Activated naive CD4-positive, alpha-beta T cell treated with Interleukin-2 at 50 U/mL for 16 hours (primary cell): ENCODE data around the gene PTCH1.

Experiments
- DNase-seq: peaks from one replicate; pipeline ENCODE4 v3.0.0-alpha.2; 2020

Gene PTCH1

DNA sequence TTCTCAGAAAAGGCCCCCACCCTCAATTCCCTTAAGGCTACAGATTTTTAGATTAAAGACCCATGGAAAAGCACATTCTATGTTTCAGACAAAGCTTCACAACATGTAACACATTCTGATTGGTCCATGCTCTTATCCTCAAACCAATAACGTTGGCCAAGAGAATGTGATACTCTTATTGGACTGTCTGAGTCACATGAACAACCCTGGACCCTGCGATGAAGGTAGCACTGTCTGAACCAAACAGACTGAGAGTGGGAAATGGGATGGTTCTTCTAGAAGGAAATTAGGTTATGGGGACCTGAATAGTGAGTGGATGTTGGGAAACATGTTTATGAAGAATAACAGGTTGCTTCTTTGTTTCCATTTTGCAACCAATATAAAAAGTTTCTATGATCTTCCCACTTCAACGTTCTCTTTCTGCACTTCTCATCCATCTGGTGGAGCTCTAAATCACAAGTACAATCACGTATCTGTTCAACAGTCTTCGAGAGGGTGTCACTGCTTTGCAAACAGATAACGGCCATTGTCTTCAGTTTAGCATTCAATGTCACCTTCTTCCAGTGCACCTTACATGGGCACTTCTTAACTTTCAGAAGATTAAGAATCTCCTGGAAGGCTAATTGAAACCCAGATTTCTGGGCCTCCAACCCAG lies 81.6 kb downstream of the PTCH1 start:
- DNase-seq = no peak

DNA sequence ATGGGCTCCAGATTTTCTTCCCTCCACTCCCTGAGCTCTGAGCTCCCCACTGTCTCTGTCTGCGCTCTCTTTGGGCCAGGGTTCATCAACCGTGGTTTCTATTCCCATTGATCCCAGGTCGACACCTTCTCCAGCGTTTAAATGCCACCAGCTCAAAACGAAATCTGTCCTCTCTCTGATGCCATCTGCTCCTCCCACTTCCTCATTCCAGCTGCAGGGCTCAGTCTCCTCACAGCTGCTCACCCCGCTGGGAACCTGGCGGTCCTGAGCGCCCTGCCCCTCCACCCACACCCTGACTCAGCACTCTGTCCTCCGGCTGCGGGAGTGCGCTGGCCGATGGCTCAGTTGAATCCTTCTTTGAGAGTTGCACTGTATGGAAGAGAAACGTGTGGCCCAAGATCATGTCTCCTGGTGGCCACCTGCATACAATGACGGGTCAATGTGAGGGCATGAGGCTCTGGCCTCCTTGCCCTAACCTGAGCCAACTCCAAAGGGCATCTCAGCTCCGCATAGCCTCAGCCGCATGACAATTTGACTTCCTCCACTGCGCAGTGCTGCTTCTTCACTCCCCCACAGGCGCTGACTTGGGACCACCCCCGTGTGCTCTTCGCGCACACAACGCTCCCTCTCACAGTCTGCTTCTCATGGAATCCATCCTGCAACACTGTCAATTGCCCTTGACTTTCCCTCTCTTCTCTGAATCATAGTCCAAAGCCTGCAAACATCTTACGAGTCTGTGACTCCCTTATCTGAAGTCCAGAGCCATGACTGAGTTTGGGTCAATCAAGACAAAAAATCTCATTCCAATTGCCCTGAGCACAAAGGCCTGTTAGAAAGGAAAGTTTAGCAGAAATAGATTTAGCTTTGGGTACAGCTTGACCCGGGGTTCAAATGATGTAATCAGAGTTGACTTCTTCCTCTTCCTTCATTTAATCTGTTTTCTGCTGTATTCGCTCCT lies 82.4 kb downstream of the PTCH1 start:
- DNase-seq = no peak

DNA sequence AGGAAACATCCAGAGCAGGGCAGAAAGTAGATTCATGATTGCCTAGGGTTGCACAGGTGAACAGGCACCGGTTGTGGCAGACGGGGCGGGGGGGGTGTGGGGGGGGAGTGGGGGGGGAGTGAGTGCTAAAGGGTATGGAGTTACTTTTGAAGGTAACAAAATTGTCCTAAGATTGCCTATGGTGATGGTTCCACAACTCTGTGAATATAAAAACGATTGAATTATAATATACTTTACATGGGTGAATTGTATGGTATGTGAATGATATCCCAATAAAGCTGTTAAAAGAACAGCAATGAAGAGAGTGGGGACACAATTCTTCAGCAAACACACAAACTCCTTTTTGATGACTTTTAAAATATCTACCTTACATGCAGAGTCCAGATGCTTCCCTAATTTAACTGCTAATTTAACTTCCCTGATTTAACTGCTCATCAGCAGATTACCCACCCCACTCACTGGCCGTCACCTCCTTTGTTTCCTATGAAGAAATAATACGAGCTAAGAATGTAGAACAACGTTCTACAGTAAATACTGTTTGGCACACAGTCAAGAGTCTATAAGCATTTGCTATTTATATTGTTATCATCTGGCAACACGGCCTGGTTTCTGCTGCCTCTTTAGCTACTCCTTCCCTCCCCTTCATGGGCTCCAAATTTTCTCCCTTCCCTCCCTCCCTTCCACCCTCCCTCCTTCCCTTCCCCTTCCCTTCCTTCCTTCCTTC lies 83.5 kb downstream of the PTCH1 start:
- no peak for DNase-seq

GRCh38 chr9:95431286-95431685 lies 85.5 kb downstream of the PTCH1 start:
- DNase-seq = no peak

GRCh38 chr9:95429948-95430620 lies 86.7 kb downstream of the PTCH1 start:
- DNase-seq = no peak

GRCh38 chr9:95429096-95429495 lies 87.7 kb downstream of the PTCH1 start:
- DNase-seq = no peak

GRCh38 chr9:95425910-95426551 lies 90.7 kb downstream of the PTCH1 start:
- DNase-seq = no peak

GRCh38 chr9:95422650-95423049 lies 94.1 kb downstream of the PTCH1 start:
- no peak for DNase-seq

- DNase-seq = no peak
These were observed 96.3 kb downstream of the PTCH1 start for GRCh38 chr9:95420518-95420917.

DNA sequence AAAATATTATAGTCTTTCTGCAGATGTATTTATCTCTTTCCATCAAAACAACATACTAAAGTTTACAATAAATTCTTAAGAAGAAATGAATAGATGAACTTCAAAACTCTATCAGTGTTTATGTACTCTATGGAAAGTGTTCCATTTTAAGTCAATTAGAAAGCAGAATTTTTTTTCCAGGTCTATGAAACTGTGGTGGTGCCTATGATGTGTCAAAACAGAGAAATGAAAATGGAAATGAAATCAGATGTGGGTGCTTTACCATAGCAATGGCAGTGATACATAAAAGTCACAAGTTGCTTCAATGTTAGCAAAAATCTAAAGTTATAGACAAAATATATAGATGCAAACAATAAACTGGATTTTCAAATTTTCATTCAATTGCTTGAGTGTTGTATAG lies 97.3 kb downstream of the PTCH1 start:
- no peak for DNase-seq

DNA sequence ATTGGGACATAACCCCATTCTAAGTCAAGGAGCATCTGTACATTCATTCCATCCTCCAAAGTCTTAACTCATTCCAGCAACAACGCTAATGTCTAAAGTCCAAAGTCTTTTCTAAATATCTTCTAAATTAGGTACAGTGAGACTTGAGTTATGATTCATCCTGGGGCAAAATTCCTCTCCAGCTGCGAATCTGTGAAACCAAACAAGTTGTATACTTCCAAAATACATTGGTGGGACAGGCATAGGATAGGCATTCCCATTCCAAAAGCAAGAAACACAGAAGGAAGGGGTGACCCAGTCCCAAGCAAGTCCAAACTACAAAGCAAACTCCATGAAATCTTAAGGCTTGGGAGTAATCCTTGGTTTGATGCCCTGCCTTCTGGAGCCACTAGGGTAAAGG lies 101.6 kb downstream of the PTCH1 start:
- DNase-seq = no peak

GRCh38 chr9:95413793-95414192 lies 103.0 kb downstream of the PTCH1 start:
- DNase-seq = no peak

- no peak for DNase-seq
These were observed 105.5 kb downstream of the PTCH1 start for GRCh38 chr9:95411054-95411892.

DNA sequence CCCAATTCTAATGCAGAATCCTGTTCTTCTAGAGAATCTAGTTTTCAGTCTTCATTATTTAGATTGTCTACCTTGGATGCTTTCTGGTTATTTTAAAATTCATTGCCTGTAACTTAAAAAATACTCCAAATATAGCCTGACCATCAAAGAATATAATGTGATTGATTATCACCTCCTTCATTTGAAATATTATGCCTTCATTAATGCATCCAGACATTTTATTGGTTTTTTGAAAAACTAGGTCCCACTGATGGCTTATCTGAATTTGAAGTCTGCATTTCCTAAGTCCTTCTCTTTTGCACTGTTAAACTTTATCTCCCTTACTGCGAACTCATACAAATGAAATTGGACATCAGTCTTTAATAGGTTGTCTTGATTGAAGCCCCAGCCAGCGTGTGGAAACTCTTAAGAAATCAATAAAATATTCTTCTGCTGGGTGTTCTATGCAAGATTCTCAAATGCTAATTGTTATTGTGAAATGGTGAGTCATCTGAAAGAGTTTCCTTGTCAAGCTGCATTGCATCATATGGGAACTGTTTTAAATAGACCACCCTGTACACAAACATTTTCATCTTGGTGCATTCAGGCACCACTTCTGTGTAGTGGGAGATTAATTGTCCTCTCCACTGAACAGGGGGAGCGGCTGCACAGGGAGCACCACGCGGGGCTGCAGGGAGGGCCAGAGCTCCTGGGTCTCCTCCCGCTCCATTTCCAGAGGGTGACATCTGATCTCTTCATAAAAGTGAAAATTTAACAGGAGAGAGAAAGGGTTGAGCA lies 106.9 kb downstream of the PTCH1 start:
- DNase-seq = no peak

- no peak for DNase-seq
These were observed 109.2 kb downstream of the PTCH1 start for GRCh38 chr9:95407524-95407923.

GRCh38 chr9:95406121-95406520 lies 110.7 kb downstream of the PTCH1 start:
- DNase-seq = no peak

GRCh38 chr9:95399261-95399660 lies 117.5 kb downstream of the PTCH1 start:
- DNase-seq = no peak
